ENCODE measurements around the gene CSTB.
A peak's percentile ranks its signal among the peaks of the same experiment; 100 is the strongest.

CSTB gene

DNA sequence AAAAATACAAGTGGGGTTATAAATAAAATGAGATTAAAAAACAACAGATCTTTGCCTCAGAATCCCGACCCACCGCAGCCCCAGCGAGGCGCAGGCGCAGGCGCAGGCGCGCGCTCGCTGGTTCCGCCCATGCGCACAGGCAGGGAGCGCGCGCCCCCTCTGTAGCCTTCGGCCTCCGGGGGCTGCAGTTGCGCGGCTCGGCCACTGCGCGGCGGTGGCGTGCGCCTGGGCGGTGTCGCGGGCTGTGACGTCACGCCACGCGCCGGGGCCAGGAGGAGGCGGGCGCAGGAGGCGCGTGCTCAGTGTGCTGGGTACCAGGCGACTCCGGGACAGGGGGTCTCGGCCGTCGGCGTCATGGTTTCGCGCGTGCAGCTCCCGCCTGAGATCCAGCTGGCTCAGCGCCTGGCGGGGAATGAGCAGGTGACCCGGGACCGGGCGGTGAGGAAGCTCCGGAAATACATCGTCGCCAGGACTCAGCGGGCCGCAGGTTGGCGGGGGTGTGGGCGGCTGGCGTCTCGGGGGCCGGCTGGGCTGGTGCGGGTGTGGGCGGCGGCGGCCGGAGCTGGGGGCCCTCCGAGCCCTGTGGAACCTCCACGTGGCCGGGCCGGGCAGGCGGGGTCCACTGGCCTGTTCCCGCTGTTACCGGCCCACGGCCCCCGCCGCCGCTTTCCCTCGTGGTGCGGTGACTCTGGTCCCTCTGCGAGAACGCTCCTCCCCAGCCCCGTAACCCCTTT lies 13.3 kb upstream of the CSTB start, which contains the start of gene RRP1:
Gene RRP1, plus strand, starts transcription at position 302 of the 734 bp plus-strand sequence. Its CDS starts 53 bp downstream, at position 355.
- peak; percentile 89 to 92 (median 90) for DNase-seq (ENCODE audit: low read depth in 3 of 3)

DNA sequence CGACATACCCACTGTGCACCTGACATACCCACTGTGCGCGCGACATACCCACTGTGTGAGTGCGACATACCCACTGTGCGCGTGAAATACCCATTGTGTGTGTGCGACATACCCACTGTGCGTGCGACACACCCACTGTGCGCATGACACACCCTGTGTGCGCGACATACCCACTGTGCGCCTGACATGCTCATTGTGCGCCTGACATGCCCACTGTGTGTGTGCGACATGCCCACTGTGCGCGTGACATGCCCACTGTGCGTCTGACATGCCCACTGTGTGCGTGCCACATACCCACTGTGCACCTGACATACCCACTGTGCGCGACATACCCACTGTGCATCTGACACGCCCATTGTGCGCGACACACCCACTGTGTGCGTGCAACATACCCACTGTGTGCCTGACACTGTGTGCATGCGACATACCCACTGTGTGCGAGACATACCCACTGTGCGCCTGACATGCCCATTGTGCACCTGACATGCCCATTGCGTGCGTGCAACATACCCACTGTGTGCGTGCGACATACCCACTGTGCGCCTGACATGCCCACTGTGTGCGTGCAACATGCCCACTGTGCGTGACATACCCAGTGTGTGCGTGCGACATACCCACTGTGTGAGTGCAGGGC lies 10.8 kb upstream of the CSTB start:
- no peak for DNase-seq (ENCODE audit: low read depth in 3 of 3)

DNA sequence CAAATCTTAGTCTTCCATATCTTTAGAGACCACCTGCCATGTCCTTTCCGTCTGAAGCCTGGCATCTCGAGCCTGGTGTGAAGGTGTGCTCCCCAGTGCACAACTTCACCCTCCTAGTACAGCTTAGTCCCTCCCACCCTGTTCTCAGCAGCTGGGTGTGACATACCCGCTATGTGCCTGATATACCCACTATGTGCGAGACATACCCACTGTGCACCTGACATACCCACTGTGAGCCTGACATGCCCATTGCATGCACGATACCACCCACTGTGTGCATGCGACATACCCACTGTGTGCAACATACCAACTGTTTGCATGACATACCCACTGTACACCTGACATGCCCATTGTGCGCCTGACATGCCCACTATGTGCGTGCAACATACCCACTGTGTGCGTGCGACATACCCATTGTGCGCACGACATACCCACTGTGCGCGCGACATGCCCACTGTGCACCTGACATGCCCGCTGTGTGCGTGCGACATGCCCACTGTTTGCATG lies 10.2 kb upstream of the CSTB start:
- DNase-seq (ENCODE audit: low read depth in 3 of 3) = no peak

DNA sequence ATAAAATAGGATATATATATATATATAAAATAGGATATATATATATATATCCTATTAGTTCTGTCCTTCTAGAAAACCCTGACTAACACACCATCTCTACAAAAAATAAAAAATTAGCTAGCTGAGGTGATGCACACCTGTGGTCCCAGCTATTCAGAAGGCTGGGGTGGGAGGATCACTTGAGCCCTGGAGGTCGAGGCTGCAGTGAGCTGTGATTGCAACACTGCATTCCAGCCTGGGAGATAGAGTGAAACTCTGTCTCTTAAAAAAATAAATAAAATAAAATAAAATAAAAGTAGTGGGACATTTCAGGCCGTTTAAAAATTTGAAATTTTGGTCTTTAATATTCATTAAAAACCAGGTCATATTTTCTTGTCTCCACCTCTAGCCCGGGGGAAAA lies 9.0 kb upstream of the CSTB start:
- DNase-seq (ENCODE audit: low read depth in 3 of 3) = no peak

DNA sequence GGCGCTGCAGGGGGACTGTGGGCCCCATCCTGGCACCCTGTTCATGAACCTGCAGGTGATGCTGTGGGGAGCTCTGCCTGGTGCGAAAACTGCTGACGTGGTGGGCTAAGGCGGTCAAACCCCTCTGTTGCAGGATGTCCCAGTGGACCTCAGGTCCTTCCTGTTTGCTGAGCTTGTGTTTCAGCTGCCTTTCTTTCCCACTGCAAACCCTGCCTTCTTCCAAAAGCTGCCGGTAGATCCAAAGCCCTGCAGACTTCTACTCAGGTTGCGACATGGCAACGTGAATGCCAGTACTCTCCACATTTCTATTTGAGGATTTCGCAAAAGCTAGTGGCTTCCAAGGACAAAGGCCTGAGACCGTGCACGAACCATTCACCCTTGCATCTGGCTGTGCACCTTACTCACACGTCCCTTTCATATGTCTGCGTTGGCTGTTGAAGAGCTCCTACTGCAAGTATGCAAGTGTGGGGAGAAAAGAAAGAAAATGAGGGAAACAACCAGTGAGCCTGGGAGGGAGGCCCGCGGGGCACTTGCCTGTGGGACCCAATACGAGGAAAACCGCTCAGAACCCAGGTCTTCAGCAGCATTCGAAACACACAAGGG lies 7.1 kb upstream of the CSTB start:
- no peak for DNase-seq (ENCODE audit: low read depth in 3 of 3)

DNA sequence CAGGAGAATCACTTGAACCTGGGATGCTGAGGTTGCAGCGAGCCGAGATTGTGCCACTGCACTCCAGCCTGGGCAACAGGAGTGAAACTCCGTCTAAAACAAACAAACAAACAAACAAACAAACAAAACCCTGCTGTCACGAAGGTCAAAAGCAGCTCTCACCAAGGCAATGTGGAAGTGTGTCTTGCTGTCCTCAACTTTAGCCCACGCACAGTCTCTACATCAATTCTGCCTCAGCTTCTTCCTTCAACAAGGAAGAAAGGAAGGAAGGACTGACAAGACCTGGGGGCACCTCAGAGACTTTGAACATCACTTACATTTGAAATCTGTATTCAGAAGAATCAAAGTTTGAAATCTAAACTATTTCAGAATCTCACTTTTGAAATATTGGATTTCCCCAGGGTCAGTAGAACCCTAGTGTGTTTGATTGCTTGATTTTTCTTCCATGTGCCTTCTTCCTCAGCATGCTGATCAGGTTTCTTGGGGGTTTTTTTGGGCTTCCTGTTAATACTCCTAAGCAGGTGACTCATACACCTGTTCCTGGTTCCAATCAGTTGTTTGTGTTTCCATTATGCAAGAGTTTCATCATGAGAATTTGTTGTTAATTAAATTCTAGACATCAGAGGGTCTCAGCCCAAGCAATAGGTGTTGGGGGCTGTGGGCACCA lies 6.5 kb upstream of the CSTB start:
- DNase-seq (ENCODE audit: low read depth in 3 of 3) = no peak

DNA sequence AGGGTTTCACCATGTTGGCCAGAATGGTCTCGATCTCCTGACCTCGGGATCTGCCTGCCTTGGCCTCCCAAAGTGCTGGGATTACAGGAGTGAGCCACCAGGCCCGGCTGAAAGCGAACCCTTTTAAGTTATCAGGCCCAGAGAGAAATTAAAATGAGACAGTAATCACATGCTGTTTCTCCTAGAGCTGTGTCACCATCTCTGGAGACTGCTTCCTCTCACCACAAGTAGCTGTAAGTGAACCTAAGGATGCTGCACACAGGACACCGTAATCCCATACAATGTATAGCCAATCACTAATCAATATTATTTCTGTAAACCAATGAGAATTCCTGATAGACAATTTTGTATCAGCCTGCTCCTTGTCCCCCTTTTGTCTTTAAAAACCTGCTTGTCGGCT lies 5.7 kb upstream of the CSTB start:
- DNase-seq (ENCODE audit: low read depth in 3 of 3) = no peak

DNA sequence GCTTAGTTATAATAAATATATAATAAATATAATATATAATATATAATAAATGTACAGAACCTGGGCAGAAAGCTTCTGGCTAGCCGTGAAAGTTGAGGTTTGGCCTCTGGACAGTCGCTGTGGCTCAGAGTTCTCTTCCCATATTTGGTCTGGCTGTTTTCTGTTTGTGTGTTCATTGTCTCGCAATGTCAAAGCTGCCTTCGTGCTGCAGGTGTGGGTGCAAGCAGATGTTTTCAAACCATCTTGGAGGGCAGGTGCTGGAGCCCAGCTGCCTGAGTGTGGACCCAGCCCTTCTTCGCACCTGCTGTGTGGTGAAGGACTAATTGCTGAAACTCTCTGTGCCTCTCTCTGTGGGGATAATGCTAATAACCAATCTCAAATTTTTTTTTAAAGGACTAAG lies 3.6 kb upstream of the CSTB start:
- no peak for DNase-seq (ENCODE audit: low read depth in 3 of 3)

DNA sequence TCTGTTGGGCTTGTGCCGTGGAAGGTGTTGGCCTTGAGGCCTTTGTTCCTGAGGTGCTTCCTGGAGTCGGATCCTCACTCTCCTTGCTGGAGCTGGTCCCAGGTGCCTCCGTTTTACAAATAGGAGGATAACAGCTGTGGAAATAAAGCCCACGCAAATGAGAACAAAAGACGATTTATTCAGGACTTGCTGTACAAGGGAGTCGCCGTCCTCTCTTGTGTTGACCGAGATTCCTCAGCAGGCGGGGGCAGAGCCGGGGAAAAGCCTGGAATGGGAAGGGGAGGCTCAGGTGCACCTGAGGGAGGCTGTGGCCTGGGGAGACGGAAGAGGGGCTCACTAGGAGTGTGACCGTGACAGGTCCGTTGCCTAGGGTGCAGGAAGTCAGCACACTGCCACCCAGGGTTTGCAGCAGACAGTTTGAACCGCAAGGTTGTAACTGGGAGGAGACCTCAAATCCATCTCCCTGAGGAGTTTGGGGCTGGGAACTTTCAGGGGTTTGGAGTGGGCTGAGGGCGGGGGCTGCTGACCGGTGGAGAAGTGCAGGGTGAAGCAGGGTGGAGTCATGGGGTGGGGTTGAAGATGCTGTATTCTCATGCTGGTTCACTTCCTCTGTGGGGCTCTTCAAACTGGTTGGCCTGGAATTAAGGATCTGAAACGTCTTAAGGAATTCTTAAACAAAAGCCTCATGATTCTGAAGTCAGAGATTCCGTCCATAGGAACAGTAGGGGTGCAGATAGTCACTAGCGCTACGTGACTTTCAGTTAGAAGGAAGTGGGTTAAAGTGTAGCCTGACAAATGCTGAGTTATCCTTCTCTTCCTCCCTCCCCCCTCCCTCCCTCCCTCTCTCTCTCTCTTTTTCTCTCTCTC lies 2.6 kb upstream of the CSTB start:
- DNase-seq (ENCODE audit: low read depth in 3 of 3) = no peak

DNA sequence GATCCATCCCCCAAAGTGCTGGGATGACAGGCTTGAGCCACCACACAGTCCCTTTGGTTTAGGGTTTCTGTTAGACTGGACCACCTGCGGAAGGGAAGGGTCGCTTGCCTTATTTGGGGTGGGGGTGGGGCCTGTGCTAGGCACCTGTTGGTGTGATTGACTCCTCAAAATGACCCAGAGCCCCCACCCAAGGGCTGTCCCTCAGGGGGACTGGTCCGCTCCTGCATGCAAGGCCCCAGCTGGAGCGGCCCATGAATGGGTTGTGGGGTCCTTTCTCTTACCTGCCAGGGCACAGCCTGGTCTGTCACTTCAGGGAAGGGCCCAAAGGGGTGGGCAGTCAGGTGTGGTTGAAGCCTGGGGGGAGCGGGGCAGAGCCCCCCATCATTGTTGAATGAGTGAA lies 1.8 kb upstream of the CSTB start:
- no peak for DNase-seq (ENCODE audit: low read depth in 3 of 3)

DNA sequence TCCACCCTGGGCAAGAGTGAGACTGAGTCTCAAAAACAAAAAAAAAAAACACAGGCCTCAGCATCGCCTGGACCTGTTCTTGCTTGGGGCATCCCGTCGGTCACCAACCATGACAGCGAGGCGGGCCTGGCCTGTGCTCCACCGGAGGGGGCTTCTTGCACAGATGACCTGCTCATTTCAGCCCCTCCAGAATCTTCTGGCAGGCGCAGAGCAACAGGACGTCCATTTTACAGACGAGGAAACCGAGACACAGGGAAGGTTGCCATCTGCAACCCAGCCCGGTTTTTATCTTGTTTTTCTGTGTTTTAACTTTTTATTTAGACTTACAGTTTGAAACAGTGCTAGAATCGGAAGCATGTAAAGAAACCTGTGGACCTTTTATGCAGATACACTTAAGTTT lies 918 bp downstream of the CSTB start:
- DNase-seq (ENCODE audit: low read depth in 3 of 3) = no peak

DNA sequence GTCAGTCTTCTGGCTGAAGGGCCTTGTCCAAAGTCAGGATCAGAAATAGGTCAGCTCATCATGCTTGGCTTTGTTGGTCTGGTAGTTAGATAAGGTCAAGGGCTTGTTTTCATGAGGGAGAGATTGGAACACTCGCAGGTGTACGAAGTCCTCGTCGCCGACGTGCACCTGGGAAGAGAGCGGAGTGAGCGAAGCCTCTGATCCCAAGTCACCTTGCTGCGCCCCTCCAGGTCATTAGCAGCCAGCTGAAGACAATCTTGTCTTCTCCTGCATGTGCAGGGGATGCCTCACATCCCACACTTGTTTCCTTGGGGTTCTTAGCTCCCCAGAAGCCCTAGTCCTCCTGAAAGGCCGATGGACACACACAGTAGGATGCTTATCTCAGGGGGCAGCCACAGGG lies 1.9 kb downstream of the CSTB start:
- DNase-seq (ENCODE audit: low read depth in 3 of 3) = no peak

DNA sequence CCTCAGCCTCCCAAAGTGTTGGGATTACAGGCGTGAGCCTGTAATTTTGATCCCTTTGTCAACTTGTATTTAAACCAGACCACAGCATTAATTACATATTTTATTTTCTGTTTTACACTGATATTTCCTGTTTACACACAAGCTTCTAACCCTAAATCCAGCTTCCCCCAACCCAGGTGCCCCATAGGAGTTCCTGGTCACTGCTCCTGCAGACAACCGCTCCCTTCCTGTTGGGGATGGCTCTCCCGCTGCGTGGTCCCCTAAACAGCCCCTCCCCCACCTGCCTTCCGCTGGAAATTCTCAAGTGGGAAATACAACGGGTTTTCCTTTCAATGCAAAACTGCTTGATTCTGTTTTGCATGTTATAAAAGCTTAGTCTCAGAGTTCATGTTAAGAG lies 3.7 kb downstream of the CSTB start:
- no peak for DNase-seq (ENCODE audit: low read depth in 3 of 3)

DNA sequence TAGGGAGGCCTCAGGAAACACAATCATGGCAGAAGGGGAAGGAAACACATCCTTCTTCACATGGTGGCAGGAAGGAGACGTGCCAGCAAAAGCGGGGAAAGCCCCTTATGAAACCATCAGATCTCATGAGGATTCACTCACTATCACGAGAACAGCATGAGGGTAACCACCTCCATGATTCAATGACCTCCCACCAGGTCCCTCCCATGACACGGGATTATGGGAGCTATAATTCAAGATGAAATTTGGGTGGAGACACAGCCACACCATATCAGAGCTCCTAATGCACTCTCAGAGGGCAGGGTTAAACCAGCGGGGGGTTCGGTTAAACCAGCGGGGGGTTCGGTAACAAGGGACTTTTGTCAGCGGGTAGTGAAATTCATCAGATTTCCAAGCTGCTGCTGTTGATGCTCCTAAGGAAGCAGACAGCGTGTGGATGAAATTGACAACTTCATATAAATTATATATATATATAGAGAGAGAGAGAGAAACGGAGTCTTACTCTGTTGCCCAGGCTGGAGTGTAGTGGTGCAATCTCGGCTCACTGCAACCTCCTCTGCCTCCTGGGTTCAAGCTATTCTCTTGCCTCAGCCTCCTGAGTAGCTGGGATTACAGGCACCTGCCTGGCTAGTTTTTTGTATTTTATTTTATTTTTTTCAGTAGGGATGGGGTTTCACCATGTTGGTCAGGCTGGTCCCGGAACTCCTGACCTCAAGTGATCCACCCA lies 4.2 kb downstream of the CSTB start:
- DNase-seq (ENCODE audit: low read depth in 3 of 3) = no peak

DNA sequence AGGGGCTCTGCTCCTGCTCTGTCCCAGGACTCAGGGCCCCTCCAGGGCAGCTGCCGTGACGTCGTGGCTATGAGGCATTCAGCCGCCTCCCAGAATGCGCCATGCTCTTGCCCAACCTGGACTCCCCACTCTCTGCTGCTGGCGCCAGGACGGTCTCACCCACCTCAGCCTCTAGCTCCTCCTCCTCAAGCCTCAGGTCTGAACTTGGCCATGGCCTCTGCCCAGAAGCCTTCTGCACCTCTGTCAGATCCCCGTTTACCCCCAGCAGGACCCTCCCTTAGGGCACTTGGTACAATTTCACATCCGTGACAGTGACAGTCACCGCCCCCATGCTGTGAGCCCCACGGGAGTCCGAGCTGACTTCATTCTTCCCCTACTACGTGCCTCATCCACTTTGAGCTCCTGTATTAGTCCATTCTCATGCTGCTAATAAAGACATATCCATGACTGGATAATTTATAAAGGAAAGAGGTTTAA lies 4.9 kb downstream of the CSTB start:
- DNase-seq (ENCODE audit: low read depth in 3 of 3) = no peak

DNA sequence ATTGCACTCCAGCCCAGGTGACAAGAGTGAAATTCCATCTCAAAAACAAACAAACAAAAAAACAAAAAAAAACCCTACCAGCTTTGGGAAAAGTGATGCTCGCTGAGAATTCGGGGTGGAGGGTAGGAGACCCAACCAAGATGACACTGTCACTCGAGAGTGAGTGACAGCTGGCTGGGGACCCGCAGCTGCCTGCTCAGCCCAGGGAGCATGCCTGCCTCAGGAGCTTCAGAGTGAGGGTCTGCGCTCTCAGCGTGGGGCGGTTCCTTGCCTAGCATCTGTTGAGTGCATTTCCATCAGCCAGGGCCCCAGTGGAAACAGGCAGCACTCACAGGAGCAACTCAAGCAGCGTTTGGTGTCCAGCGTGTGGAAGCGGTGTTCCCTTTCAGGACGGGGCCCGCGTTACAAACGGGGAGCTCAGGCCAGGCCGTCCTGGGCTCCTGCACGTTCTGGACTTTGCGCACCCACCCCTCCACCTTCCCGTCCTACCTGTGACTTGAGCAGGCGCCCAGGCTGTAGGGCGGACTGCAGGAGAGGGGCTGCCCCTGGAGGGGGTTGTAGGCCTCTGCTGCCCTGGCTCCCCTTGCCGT lies 5.9 kb downstream of the CSTB start:
- DNase-seq (ENCODE audit: low read depth in 3 of 3) = no peak

DNA sequence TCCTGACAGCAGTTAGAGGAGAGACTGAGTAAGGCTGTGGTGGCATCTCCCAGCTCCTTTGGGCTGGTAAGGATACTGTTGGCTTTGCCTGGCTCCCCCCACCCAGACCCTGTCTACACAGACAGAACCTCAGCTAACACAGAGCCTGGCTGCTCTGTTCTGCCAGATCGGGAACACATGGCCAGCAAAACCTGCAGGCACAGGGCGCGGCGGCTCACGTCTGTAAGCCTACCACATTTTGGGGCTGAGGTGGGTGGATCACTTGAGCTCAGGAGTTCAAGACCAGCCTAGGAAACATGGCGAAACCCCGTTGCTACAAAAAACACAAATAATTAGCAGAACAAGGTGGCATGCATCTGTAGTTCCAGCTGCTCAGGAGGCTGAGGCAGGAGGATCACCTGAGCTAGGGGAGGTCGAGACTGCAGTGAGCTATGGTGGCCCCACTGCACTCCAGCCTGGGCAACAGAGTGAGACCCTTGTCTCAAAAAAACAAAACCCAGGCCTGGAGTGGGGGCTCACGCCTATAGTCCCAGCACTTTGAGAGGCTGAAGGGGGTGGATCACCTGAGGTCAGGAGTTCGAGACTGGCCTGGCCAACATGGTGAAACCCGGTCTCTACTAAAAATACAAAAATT lies 6.7 kb downstream of the CSTB start:
- no peak for DNase-seq (ENCODE audit: low read depth in 3 of 3)

DNA sequence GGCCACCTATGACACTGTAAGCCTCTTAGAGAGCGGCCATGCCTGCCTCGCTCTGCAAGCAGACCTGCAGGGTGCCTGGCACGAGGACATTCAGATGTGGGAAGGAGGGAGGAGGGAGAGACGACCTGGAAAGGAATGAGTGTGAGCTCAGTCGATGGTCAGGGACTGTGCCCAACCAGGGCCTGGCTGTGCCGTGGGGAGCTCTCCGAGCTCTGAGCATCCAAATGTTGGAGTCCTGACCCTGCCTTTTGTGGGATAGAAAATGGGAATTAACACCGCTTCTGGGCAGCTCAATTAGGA lies 7.3 kb downstream of the CSTB start:
- DNase-seq (ENCODE audit: low read depth in 3 of 3) = no peak

DNA sequence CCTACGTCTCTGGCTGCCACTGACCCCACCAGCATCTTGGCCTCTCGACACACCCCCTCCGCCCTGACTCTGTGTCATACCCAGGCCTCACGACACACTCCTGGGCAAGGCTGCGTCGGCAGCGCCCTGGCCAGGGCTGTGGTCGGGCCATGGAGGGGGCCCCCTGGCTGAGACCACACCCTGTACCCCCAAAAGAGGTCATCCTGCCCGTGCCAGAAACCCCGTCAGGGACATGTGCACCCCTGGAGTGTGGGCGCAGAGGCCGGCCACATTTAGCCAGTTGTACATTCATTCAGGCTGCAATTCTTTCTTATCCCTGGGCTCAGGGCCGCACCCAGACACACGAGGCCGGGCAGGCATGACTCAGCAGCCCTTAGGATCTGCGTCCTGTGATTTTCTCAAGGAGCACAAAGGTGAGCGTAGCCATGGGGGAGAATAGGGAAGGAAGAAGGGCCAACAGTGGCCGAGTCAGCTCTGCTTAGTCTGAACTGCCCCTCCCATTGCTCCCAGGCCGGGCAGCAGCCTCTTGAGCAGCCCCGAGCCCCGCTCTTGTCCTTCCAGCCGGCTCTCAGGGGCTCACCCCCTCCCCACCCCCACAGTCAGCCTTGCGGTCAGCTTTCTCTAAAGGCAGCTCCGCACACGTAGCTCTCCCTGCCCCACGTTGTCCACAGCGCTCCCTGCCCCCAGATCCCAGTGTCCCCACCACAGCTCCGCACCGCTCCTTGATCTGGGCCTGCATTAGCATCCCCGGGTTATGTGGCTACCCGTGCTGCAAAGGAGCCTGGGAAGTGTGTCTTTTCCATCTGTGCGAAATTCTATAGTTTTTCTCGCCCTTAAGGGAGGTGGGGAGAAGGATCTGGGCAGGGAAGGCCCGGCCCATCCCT lies 7.9 kb downstream of the CSTB start:
- DNase-seq (ENCODE audit: low read depth in 3 of 3) = no peak

Measured in stimulated activated CD4-positive, alpha-beta T cell treated with anti-CD3 and anti-CD28 coated beads, TNF-alpha, amount 100 ng/mL, for 4 hours (primary cell).